Body of pancreas (tissue), 4 donors: ENCODE measurements around the gene CKM. TPM values are rescaled to one million over a fixed set of nuclear protein-coding genes. Genes with fewer than 3 reads are reported as not detected.
"Not testable (repeated sequence)": the region's sequence is repeated elsewhere in the genome, so short reads cannot be mapped to it uniquely, and the experiment has no call there.

ENCODE experiments used
- ATAC-seq: fragments of 150-250 bp; one replicate; pipeline ENCODE4 v1.9.1; 2016
- DNase-seq, 4 donors: peaks; one replicate each; pipeline ENCODE4 v3.0.0-alpha.2; 2019
- H3K27ac ChIP-seq, 4 donors: fragments of 200-600 bp; sonication (generic); 1 replicate in 3 of 4; 2 replicates in 1 of 4; pipeline versions ENCODE4 v1.5.1 to v1.6.1; 2016 to 2019; ENCODE audit warnings: mild to moderate bottlenecking in 1 of 4, mixed read lengths in 1 of 4, moderate library complexity in 1 of 4
- H3K27me3 ChIP-seq, 2 donors: fragments of 200-600 bp; sonication (generic); one replicate each; pipeline ENCODE4 v1.6.0; 2016; ENCODE audit warnings: mild to moderate bottlenecking in 1 of 2
- H3K36me3 ChIP-seq, 2 donors: fragments of 200-600 bp; sonication (generic); replicated peaks in 1 of 2; 2 replicates each; pipeline ENCODE4 v1.5.1; 2016; ENCODE audit warnings: low read depth in 2 of 2; ENCODE audit not compliant: insufficient read depth in 1 of 2
- H3K4me1 ChIP-seq: fragments of 200-600 bp; sonication (generic); one replicate; pipeline ENCODE4 v1.6.0; 2016
- H3K4me3 ChIP-seq, 2 donors: fragments of 200-600 bp; sonication (generic); 1 replicate in 1 of 2; 2 replicates in 1 of 2; pipeline ENCODE4 v1.5.1; 2016 to 2019
- H3K9me3 ChIP-seq, 3 donors: fragments of 200-600 bp; sonication (generic); 1 replicate in 2 of 3; 2 replicates in 1 of 3; pipeline ENCODE4 v1.5.1; 2016
- POLR2A ChIP-seq, 3 donors: fragments of 450-650 bp; IDR thresholded peaks; one replicate each; pipeline ENCODE4 v1.6.1; 2016; ENCODE audit warnings: antibody characterized with exemption in 3 of 3, mild to moderate bottlenecking in 2 of 3
- WGBS, 2 donors: methylation state at CpG; one replicate each; pipeline ENCODE4 v1.1.5; 2017; 5-methylcytosine and 5-hydroxymethylcytosine counted together
- intact Hi-C: fragments of 100-400 bp; cut with DNase I; formaldehyde crosslinking; loops from one replicate; pipeline ENCODE4 v1.15.1; 2023
- total RNA-seq, 2 donors: library from RNA; depleted of rRNA; stranded (reverse); fragments of >200 nt; gene quantifications; one replicate each; pipeline ENCODE4 v1.1.0, GENCODE V29; 2016
- TF ChIP-seq, protein P1 (sequence below), 7 experiments: fragments of 450-650 bp in 4 of 7; fragments of 200-600 bp in 3 of 7; sonication (generic) in 3 of 7; IDR thresholded peaks; one replicate each; pipeline ENCODE4 v1.5.1; 2016 to 2019; ENCODE audit warnings: antibody characterized with exemption in 7 of 7

Gene CKM
- total RNA-seq, 2 donors from 2014 or later = not detected

DNA sequence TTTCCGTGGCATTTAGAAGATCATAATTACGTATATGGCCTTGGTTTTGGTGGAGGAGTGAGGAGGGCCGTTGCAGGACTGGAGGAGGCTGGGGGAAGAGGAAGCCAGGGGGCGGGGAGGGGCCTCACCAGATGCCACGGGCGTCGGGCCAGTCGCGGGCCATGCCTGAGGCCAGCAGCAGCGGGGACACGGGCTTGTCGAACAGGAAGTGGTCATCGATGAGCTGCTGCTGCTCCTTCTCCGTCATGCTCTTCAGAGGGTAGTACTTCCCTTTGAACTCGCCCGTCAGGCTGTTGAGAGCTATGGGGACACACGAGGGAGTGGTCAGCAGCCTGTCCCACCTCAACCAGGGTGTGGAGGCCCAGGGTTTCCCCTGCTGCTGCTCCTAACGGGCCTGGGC, 11.1 kb downstream of the CKM start:
- DNase-seq (no peak), ATAC-seq (no peak)
- Histone ChIP-seq H3K36me3 (no peaks in the 10 kb centered on the region), H3K4me3 (no peak overlapping the region), H3K27ac (no peak overlapping the region), H3K27me3 (no peaks in the 10 kb centered on the region), H3K4me1 (no peaks in the 10 kb centered on the region), H3K9me3 (no peaks in the 10 kb centered on the region)
- WGBS, 2 donors = 37 to 46% methylated on average over 13 to 17 of the region's 18 CpGs
- intact Hi-C loops = no loop called here
- TF ChIP-seq, protein P1, sequence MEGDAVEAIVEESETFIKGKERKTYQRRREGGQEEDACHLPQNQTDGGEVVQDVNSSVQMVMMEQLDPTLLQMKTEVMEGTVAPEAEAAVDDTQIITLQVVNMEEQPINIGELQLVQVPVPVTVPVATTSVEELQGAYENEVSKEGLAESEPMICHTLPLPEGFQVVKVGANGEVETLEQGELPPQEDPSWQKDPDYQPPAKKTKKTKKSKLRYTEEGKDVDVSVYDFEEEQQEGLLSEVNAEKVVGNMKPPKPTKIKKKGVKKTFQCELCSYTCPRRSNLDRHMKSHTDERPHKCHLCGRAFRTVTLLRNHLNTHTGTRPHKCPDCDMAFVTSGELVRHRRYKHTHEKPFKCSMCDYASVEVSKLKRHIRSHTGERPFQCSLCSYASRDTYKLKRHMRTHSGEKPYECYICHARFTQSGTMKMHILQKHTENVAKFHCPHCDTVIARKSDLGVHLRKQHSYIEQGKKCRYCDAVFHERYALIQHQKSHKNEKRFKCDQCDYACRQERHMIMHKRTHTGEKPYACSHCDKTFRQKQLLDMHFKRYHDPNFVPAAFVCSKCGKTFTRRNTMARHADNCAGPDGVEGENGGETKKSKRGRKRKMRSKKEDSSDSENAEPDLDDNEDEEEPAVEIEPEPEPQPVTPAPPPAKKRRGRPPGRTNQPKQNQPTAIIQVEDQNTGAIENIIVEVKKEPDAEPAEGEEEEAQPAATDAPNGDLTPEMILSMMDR (IDR thresholded peaks at IDR 0.05) = no peak
- no peak for TF ChIP-seq POLR2A (IDR thresholded peaks at IDR 0.05)

- H3K36me3 ChIP-seq, ATAC-seq, H3K4me1 ChIP-seq, intact Hi-C loops, H3K27me3 ChIP-seq, H3K27ac ChIP-seq, DNase-seq, H3K4me3 ChIP-seq, H3K9me3 ChIP-seq: not testable (repeated sequence)
- 90 to 93% methylated on average over 8 of the region's 8 CpGs for WGBS, 2 donors
These were observed 13.4 kb downstream of the CKM start for GRCh38 chr19:45309322-45309721.

DNA sequence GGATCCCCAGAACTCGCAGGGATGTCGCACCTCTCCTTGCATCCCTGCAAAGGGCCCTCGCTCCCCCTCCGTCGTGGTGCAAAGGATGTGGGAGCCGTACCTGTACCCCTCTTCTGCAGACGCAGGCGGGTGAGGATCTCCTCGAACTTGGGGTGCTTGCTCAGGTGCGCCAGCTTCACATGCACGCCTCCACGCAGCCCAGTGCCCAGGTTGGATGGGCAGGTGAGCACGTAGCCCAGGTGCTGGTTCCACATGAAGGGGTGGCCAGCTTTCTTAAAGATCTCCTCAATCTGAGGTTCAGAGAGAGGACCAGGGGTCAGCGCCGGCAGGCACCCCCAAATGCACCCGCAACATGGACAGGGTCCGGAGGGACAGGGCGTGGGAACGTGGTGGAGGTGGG, 15.3 kb downstream of the CKM start:
- Histone ChIP-seq H3K27ac (no peak overlapping the region), H3K27me3 (no peaks in the 10 kb centered on the region), H3K4me3 (no peak overlapping the region), H3K36me3 (no peaks in the 10 kb centered on the region), H3K9me3 (no peaks in the 10 kb centered on the region), H3K4me1 (no peaks in the 10 kb centered on the region)
- ATAC-seq = no peak
- 83 to 87% methylated on average over 17 to 19 of the region's 19 CpGs for WGBS, 2 donors
- no peak for DNase-seq
- TF ChIP-seq, protein P1 (IDR thresholded peaks at IDR 0.05) = no peak
- TF ChIP-seq POLR2A (IDR thresholded peaks at IDR 0.05) = no peak
- intact Hi-C loops = no loop called here

GRCh38 chr19:45306518-45307027, 16.1 kb downstream of the CKM start:
- ATAC-seq (no peak), DNase-seq (no peak)
- no peak overlapping the region for H3K27ac ChIP-seq
- TF ChIP-seq POLR2A (IDR thresholded peaks at IDR 0.05) = no peak
- TF ChIP-seq, protein P1 (IDR thresholded peaks at IDR 0.05) = no peak
- WGBS, 2 donors = 44 to 78% methylated on average over 12 to 18 of the region's 18 CpGs
- no peak overlapping the region for H3K4me3 ChIP-seq
- H3K4me1 ChIP-seq = no peaks in the 10 kb centered on the region
- H3K36me3 ChIP-seq = no peaks in the 10 kb centered on the region
- H3K9me3 ChIP-seq = no peaks in the 10 kb centered on the region
- H3K27me3 ChIP-seq = no peaks in the 10 kb centered on the region
- intact Hi-C loops = no loop called here

DNA sequence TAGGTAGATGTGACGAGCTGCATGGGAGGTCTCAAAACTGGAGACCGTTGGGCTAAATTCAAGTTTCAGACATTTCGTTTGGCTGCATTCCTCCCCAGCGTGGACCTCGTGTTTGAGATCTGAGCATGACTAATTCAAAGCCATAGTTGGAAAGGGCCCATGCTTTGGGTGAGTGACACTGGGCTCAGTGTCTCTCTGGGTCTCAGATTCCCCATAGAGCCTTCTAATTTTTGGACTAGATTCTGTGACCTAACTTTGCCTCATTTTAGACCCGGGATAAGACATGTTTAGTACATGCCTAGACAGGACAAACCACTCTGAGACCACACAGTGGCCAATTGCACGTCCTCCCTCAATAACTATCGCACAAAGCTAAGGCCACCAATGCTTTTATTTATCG, 16.6 kb downstream of the CKM start:
- DNase-seq (no peak), ATAC-seq (no peak)
- intact Hi-C loops = no loop called here
- no peak overlapping the region for H3K27ac ChIP-seq
- no peaks in the 10 kb centered on the region for H3K4me1 ChIP-seq
- no peak overlapping the region for H3K4me3 ChIP-seq
- WGBS, 2 donors = 42 to 49% methylated on average over 9 of the region's 9 CpGs
- no peaks in the 10 kb centered on the region for H3K36me3 ChIP-seq
- no peaks in the 10 kb centered on the region for H3K27me3 ChIP-seq
- TF ChIP-seq, protein P1 (IDR thresholded peaks at IDR 0.05) = no peak
- no peak for TF ChIP-seq POLR2A (IDR thresholded peaks at IDR 0.05)
- H3K9me3 ChIP-seq = no peaks in the 10 kb centered on the region
